ENCODE data around the gene PDE6A.

PDE6A gene

DNA sequence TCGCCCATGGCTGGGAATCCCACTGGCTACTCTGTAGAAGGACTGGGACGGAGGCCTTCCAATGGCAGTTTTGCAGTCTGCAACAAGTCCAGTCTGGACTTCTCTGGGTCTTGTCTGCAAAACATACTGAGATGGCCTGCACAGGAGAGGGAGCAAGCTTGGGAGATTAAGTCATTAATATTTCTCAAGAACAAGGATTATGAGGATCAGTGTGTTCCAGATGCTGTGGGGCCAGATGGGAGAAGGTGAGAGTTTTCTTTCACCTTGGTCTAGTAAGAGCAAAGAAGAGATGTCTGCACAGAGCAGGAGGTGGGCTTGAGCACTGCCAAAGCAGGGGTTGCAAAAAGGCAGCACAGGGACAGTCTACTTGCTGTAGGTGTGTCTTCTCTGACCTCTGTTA lies at the start of gene PDE6A:
Gene PDE6A (minus strand): TSS at position 128 of the 400 bp plus-strand sequence. CDS start 120 bp downstream, at position 8.
- no peak for DNase-seq

GRCh38 chr5:149993471-149993870 lies 48.9 kb upstream of the PDE6A start:
- DNase-seq: no peak

- peak; percentile 67 for DNase-seq
Measured at GRCh38 chr5:149990518-149991376, 46.2 kb upstream of the PDE6A start.

GRCh38 chr5:149988126-149988525 lies 43.5 kb upstream of the PDE6A start:
- no peak for DNase-seq

GRCh38 chr5:149982505-149982904 lies 37.9 kb upstream of the PDE6A start:
- no peak for DNase-seq

GRCh38 chr5:149981206-149981605 lies 36.6 kb upstream of the PDE6A start:
- no peak for DNase-seq

DNA sequence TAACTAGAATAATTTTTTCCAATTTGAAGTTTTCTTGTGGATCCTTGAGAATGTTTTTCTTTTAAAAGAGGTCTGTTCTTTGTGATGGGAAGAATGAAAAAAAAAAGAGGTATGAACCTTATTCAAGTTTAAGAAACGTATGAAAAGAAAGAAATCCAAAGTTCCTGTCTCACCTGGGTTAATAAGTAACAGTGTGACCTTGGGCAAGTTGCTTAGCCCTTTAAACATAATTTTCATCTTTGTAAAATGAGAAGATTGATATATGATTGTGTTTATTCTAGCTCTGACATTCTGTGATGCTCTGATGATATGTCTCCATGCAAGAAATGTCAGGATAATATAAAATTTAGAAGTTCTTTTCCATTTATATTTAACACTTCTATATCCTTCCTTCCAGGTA lies 35.3 kb upstream of the PDE6A start:
- no peak for DNase-seq

DNA sequence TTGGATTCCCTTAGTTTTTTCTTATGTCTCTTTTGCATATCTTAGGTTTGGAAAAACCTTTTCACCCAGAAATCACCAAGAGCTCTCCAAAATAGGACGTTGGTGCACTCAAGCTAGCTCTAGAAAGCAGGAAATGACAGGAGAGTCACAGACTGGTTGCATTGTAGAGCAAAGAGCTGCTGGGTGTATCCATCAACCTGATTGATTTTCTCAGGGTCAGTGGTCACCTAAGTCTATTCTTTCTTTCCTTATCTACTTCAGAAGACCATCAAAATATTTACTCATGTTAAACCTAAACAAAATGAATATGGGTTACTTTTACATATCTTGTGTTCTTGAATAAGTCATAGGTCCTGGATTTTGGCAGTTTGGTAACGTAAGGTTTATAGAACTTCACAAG lies 30.8 kb upstream of the PDE6A start:
- DNase-seq: no peak

DNA sequence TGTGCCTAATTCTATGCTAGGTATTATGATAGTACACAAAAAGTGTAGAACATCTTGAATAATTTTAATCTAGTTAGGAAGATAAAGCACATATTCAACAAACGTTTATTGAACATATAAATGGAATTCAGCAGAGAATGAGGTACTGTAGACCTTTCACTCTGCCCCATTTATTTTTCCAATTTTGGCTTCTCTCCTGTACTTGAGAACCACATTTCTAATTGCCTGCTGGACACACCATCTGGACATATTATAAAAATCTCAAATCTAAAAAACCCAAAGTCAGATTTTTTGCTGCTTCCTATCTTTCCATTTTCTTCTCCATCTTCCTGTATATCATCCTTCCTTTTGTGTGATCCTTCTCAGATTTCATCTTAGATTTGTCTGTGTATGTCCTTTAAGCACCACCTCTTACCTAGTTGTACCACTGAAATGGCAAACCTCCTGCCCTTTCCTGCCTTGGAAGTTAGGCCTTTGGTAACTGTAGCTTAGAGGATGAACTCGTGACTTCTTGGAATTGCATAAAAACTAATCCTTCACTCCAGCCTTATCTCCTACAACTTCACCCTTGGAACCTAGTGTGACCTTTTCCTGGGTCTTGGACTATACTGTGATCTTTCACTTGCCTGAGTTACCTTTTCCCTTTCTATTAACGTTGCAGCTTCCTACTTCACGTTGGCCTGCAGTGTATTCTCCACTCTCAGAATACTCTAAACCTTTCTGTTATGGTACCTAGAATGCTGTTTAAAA lies 24.8 kb upstream of the PDE6A start:
- DNase-seq: no peak

GRCh38 chr5:149966946-149967345 lies 22.4 kb upstream of the PDE6A start:
- no peak for DNase-seq

- no peak for DNase-seq
Measured at GRCh38 chr5:149963729-149964128, 19.1 kb upstream of the PDE6A start.

DNA sequence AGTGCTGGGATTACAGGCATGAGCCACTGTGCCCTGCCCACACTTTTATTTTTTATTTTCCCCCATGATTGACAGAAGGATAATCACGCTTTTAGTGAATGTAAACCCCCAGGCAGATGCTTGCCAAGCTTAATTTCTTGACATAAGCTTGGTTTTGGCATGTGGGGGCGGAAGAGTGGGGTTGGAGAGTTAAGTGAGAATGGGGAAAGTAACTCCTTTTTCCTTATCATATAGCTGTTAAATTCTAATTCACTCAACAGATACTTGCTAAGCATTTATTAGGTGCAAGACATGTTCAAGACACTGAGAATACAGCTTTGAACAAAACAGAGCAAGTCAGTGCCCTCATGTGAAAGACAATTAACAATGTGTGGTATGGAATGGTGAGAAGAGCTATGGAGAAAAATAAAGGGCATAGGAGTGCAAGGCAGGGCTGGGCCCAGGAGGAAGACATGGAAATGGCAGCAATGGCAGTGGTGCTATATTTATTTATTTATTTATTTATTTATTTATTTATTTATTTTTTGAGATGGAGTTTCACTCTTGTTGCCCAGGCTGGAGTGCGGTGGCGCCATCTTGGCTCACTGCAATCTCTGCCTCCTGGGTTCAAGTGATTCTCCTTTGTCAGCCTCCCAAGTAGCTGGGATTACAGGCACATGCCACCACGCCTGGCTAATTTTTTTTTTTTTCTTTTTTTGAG lies 18.2 kb upstream of the PDE6A start:
- no peak for DNase-seq

- DNase-seq: no peak
Measured at GRCh38 chr5:149961957-149962409, 17.4 kb upstream of the PDE6A start.

GRCh38 chr5:149961186-149961685 lies 16.6 kb upstream of the PDE6A start:
- no peak for DNase-seq

- peak; percentile 93 for DNase-seq
Measured at GRCh38 chr5:149960272-149961185, 15.9 kb upstream of the PDE6A start, which contains the start of gene SLC26A2. Gene SLC26A2 (plus strand): TSS chr5:149960758. CDS start chr5:149977653, 16,895 bp downstream.

DNA sequence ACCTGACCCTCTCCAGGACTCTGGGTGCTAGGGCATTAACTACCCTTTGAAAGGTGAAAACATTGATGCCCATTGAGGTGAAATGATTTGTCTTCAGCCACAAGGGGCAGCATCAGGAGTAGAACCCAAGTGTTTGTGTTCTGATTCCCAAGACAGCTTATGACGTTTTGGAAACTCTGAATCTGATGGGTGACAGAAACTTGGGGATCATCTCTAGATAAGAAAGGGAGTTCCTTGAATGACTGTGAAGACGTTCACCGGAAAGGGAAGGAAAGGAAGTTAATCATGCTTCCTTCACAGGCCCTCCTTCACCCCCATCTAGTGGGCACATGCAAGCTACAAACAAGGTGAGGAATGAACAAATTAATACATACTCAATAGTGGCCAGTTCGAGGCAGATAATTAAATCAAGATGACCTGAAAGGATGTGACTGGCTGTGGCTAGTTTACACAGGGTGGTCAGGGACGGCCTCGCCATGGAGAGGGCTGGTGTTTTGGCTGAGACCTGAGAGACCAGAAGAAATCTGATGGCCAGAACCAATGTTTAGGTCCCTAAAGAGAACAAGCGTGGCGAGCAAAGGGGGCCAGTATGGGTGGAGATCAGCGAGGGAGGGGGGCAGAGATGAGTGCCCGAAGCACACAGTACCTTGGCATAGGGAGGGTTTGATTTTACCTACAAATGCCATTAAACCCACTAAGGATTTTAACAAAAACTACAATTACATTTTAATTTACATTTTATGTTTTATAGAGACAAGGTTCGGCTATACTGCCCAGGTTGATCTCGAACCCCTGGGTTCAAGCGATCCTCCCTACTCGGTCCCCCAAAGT lies 15.0 kb upstream of the PDE6A start:
- peak; percentile 29 for DNase-seq

GRCh38 chr5:149957855-149958254 lies 13.3 kb upstream of the PDE6A start:
- no peak for DNase-seq

DNA sequence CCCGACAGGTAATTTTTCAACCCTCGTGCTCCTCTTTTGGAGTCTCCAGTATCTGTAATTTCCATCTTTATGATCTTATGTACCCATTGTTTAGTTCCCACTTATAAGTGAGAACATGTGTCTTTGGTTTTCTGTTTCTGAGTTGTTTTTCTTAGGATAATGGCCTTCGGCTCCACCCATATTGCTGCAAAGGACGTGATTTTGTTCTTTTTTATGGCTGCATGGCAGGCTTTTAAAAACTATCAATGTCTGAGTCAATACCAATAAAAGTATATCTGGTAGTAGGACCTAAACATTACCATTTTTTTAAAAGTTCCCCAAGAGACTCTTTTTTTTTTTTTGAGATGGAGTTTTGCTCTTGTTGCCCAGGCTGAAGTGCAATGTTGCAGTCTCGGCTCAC lies 12.1 kb upstream of the PDE6A start:
- DNase-seq: no peak

DNA sequence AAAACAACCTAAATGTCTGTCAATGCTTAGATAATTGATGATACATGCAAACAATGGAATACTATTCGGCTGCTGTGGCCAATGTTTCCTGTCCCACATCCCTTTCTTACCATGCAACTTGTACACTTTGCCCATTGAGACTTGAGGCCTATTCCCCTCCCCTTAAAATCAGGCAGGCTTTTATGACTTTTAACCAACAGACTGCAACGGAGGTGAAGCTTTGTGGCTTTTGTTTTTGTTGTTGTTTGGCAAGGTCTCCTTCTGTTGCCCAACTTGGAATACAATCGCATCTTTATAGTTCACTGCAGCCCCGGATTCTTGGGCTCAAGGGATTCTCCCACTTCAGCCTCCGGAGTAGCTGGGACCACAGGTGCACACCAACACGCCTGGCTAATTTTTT lies 10.2 kb upstream of the PDE6A start:
- DNase-seq: no peak

- DNase-seq: no peak
Measured at GRCh38 chr5:149953436-149954121, 9.0 kb upstream of the PDE6A start.
